ENCODE measurements around the gene MRPL39. TPM values are rescaled to one million over a fixed set of nuclear protein-coding genes. Genes with fewer than 3 reads are reported as not detected.

MRPL39 gene
- polyA plus RNA-seq, 1 of the 3 experiments (the other 2 are of a cell fraction) = 26.9 TPM

DNA sequence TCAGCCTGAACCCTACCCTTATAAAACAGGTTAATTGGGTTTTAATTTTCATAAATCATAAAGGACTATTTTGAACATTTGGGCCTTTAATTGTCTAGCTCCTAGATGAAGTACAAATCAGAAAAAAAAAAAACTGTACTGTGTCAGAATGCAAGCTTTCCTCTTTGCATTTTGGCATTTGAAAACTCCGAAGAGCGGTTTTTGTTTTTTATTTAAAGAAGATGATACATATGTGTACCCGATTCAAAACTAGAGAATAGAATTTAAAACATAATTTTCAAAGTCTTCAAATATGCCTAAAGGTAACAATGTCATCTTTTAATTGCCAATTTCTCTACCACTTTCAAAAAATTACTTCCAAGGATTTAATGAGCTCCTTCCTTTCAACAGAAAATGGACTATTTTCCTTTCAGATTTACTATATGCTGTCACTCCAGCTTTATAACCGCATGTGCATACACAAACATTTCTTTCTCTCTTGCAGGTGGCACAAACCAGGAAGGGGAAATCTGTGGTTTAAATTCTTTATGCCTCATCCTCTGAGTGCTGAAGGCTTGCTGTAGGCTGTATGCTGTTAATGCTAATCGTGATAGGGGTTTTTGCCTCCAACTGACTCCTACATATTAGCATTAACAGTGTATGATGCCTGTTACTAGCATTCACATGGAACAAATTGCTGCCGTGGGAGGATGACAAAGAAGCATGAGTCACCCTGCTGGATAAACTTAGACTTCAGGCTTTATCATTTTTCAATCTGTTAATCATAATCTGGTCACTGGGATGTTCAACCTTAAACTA, 33.7 kb downstream of the MRPL39 start:
- peak overlapping the region; percentile 28; the same call in 1 of the 2 replicates for H3K9ac ChIP-seq
- H3K27me3 ChIP-seq (ENCODE audit: insufficient read depth) = no peaks in the 10 kb centered on the region
- no peak overlapping the region for H2AFZ ChIP-seq (ENCODE audit: low read depth)
- WGBS (ENCODE audit: low lambda C conversion rate) = 43% methylated on average over 6 of the region's 6 CpGs
- no peaks in the 10 kb centered on the region for H3K9me2 ChIP-seq
- no peaks in the 10 kb centered on the region for H4K20me1 ChIP-seq (ENCODE audit: insufficient read depth)
- H3K9me3 ChIP-seq = no peaks in the 10 kb centered on the region
- H3K79me2 ChIP-seq (ENCODE audit: insufficient read depth) = no peaks in the 10 kb centered on the region
- peaks cover 3 to 27% of the 10 kb centered on the region in 2 experiments for H3K4me1 ChIP-seq (ENCODE audit: control insufficient read depth in 1 of 2, insufficient read depth in 2 of 2, low read depth in 1 of 2, low read length in 1 of 2)
- H3F3A ChIP-seq (replicated peaks; ENCODE audit: insufficient read depth) = peaks cover 26% of the 10 kb centered on the region
- peak; percentile 27 for DNase-seq
- H3K4me3 ChIP-seq (ENCODE audit: low read depth in 2 of 2, low read length in 1 of 2) = peak overlapping the region in 1 of 2 experiments; percentile 23; a peak in 1 of 4 replicates
- peak; percentile 95 for TF ChIP-seq FOSL2 (IDR thresholded peaks at IDR 0.05; ENCODE audit: borderline replicate concordance, low read depth)
- peak; percentile 92 for TF ChIP-seq TCF12 (IDR thresholded peaks at IDR 0.05)
- peak; percentile 85 for TF ChIP-seq FOXM1 (IDR thresholded peaks at IDR 0.05; ENCODE audit: low read depth)
- TF ChIP-seq, protein P1, sequence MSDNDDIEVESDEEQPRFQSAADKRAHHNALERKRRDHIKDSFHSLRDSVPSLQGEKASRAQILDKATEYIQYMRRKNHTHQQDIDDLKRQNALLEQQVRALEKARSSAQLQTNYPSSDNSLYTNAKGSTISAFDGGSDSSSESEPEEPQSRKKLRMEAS (IDR thresholded peaks at IDR 0.05; ENCODE audit: low read depth) = peak; percentile 62; the same call in 1 of the 2 replicates
- TF ChIP-seq ELF1 (IDR thresholded peaks at IDR 0.05) = peak; percentile 32; the same call in 1 of the 2 replicates
- TF ChIP-seq, protein P2, sequence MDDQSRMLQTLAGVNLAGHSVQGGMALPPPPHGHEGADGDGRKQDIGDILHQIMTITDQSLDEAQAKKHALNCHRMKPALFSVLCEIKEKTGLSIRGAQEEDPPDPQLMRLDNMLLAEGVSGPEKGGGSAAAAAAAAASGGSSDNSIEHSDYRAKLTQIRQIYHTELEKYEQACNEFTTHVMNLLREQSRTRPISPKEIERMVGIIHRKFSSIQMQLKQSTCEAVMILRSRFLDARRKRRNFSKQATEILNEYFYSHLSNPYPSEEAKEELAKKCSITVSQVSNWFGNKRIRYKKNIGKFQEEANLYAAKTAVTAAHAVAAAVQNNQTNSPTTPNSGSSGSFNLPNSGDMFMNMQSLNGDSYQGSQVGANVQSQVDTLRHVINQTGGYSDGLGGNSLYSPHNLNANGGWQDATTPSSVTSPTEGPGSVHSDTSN (IDR thresholded peaks at IDR 0.05) = peak; percentile 83
- TF ChIP-seq MXI1 (IDR thresholded peaks at IDR 0.05; ENCODE audit: low read depth, low read length) = peak; percentile 21; the same call in 1 of the 2 replicates
- TF ChIP-seq RFX5 (IDR thresholded peaks at IDR 0.05; ENCODE audit: low read length) = no peak
- no peak; the same call in 1 of the 2 replicates for TF ChIP-seq GABPA (IDR thresholded peaks at IDR 0.05; ENCODE audit: low read depth)
- TF ChIP-seq, protein P3, sequence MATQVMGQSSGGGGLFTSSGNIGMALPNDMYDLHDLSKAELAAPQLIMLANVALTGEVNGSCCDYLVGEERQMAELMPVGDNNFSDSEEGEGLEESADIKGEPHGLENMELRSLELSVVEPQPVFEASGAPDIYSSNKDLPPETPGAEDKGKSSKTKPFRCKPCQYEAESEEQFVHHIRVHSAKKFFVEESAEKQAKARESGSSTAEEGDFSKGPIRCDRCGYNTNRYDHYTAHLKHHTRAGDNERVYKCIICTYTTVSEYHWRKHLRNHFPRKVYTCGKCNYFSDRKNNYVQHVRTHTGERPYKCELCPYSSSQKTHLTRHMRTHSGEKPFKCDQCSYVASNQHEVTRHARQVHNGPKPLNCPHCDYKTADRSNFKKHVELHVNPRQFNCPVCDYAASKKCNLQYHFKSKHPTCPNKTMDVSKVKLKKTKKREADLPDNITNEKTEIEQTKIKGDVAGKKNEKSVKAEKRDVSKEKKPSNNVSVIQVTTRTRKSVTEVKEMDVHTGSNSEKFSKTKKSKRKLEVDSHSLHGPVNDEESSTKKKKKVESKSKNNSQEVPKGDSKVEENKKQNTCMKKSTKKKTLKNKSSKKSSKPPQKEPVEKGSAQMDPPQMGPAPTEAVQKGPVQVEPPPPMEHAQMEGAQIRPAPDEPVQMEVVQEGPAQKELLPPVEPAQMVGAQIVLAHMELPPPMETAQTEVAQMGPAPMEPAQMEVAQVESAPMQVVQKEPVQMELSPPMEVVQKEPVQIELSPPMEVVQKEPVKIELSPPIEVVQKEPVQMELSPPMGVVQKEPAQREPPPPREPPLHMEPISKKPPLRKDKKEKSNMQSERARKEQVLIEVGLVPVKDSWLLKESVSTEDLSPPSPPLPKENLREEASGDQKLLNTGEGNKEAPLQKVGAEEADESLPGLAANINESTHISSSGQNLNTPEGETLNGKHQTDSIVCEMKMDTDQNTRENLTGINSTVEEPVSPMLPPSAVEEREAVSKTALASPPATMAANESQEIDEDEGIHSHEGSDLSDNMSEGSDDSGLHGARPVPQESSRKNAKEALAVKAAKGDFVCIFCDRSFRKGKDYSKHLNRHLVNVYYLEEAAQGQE (IDR thresholded peaks at IDR 0.05; ENCODE audit: low read depth, low read length) = no peak
- peak; percentile 38; the same call in 1 of the 2 replicates for TF ChIP-seq POLR2AphosphoS5 (IDR thresholded peaks at IDR 0.05; ENCODE audit: low read depth, low read length)
- peak; percentile 96 for TF ChIP-seq JUND (IDR thresholded peaks at IDR 0.05)
- TF ChIP-seq, protein P4, sequence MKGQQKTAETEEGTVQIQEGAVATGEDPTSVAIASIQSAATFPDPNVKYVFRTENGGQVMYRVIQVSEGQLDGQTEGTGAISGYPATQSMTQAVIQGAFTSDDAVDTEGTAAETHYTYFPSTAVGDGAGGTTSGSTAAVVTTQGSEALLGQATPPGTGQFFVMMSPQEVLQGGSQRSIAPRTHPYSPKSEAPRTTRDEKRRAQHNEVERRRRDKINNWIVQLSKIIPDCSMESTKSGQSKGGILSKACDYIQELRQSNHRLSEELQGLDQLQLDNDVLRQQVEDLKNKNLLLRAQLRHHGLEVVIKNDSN (IDR thresholded peaks at IDR 0.05; ENCODE audit: borderline replicate concordance, low read depth) = peak; percentile 41; the same call in 1 of the 2 replicates
- peak; percentile 12 to 82; a peak in 2 of 4 replicates for TF ChIP-seq EP300 (IDR thresholded peaks at IDR 0.05; ENCODE audit: borderline replicate concordance in 1 of 2, low read depth in 1 of 2, low read length in 1 of 2)
- peak; percentile 45; the same call in 1 of the 2 replicates for TF ChIP-seq SIN3A (IDR thresholded peaks at IDR 0.05; ENCODE audit: borderline replicate concordance, low read depth, low read length)
- TF ChIP-seq RXRA (IDR thresholded peaks at IDR 0.05; ENCODE audit: borderline replicate concordance, low read depth) = peak; percentile 53; the same call in 1 of the 2 replicates
- peak; percentile 62; the same call in 1 of the 2 replicates for TF ChIP-seq TEAD4 (IDR thresholded peaks at IDR 0.05; ENCODE audit: borderline replicate concordance, insufficient read depth)
- peak; percentile 64 for TF ChIP-seq MEF2A (IDR thresholded peaks at IDR 0.05; ENCODE audit: borderline replicate concordance, low read depth)
- TF ChIP-seq NRF1 (IDR thresholded peaks at IDR 0.05; ENCODE audit: low read depth, low read length) = no peak
- peak overlapping the region; percentile 53 to 91; a peak in 3 of 4 replicates for H3K27ac ChIP-seq (ENCODE audit: low read depth in 2 of 2, low read length in 1 of 2)
- H3K36me3 ChIP-seq (replicated peaks in 1 of 2; ENCODE audit: control insufficient read depth in 1 of 2, insufficient read depth in 2 of 2, low read length in 1 of 2) = peaks cover 0 to 5% of the 10 kb centered on the region in 2 experiments
- peak overlapping the region; percentile 49; the same call in 1 of the 2 replicates for H3K4me2 ChIP-seq
- ChIA-PET CTCF (no interaction called here), POLR2A (no interaction called here)
